Measurements from ENCODE around the gene TBP.

DNA sequence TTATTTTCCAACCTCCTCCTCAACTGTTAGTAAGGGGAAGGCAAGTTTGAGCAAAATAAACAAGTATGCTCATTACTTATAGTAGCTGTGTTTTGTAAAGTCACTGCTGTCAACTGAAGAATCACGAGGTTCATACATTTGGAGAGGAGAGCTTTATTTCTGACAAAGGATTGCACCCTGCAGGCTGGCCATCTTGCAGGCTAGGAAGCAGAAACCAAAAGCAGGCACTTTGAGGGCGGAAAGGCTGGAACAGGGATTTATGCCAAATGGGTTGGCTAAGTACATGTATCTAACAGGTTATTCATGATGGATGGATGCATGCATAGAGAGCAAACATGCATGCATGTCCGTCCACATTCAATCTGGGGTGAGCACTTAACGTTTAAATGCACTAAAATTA is 47.7 kb upstream of the TBP start:
- TF ChIP-seq, protein P1, sequence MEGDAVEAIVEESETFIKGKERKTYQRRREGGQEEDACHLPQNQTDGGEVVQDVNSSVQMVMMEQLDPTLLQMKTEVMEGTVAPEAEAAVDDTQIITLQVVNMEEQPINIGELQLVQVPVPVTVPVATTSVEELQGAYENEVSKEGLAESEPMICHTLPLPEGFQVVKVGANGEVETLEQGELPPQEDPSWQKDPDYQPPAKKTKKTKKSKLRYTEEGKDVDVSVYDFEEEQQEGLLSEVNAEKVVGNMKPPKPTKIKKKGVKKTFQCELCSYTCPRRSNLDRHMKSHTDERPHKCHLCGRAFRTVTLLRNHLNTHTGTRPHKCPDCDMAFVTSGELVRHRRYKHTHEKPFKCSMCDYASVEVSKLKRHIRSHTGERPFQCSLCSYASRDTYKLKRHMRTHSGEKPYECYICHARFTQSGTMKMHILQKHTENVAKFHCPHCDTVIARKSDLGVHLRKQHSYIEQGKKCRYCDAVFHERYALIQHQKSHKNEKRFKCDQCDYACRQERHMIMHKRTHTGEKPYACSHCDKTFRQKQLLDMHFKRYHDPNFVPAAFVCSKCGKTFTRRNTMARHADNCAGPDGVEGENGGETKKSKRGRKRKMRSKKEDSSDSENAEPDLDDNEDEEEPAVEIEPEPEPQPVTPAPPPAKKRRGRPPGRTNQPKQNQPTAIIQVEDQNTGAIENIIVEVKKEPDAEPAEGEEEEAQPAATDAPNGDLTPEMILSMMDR (IDR thresholded peaks at IDR 0.05; ENCODE audit: poor library complexity) = no peak
- TF ChIP-seq EZH2 (IDR thresholded peaks at IDR 0.05; ENCODE audit: borderline replicate concordance) = no peak

Measured in hepatocyte (in vitro differentiated cells).